OCI-LY7 (cell line): ENCODE results near the gene TADA2B. TPM values are rescaled to one million over a fixed set of nuclear protein-coding genes. Genes with fewer than 3 reads are reported as not detected.

ENCODE experiments used
- BruUV-seq: library from RNA; stranded (reverse); fragments of 400-500 nt; replicated peaks from 2 replicates; lab custom pipeline; 2021; lab: Mats Ljungman, UMichigan
- CTCF ChIA-PET: fragments of 300-600 bp; sonication (Branson Sonifier 250); formaldehyde crosslinking; loops from one replicate; lab custom pipeline; 2022; ENCODE audit warnings: antibody characterized with exemption; ENCODE audit not compliant: unreplicated experiment; lab: Charles Lee
- POLR2A ChIA-PET: fragments of 300-600 bp; sonication (Branson Sonifier 250); formaldehyde crosslinking; loops from one replicate; lab custom pipeline; 2022; ENCODE audit warnings: antibody characterized with exemption; lab: Charles Lee
- DNase-seq: peaks from one replicate; pipeline ENCODE4 v3.0.0-alpha.2; 2015; ENCODE audit warnings: low spot score
- H2AFZ ChIP-seq: fragments of 200-600 bp; sonication (generic), shearing (Covaris generic); 2 replicates; pipeline ENCODE4 v1.6.1; 2014; ENCODE audit warnings: mild to moderate bottlenecking, antibody characterized with exemption, low read length, moderate library complexity
- H3K27ac ChIP-seq: fragments of 200-600 bp; sonication (generic); 2 replicates; pipeline ENCODE4 v1.5.1; 2014; ENCODE audit warnings: mixed run types, low read depth, mild to moderate bottlenecking, moderate library complexity, low read length, inconsistent platforms; ENCODE audit not compliant: poor library complexity, severe bottlenecking
- H3K36me3 ChIP-seq: fragments of 200-600 bp; sonication (generic); 2 replicates; pipeline ENCODE4 v1.6.1; 2014; ENCODE audit warnings: mild to moderate bottlenecking, antibody characterized with exemption, low read length, moderate library complexity, mixed read lengths; ENCODE audit not compliant: insufficient read depth
- H3K4me1 ChIP-seq: fragments of 200-600 bp; sonication (generic); 2 replicates; pipeline ENCODE4 v1.5.1; 2014; ENCODE audit warnings: mild to moderate bottlenecking, low read length; ENCODE audit not compliant: insufficient read depth, poor library complexity, severe bottlenecking
- H3K4me2 ChIP-seq: fragments of 200-600 bp; sonication (generic); 2 replicates; pipeline ENCODE4 v1.6.1; 2014; ENCODE audit warnings: mild to moderate bottlenecking, low read length
- H3K4me3 ChIP-seq: fragments of 200-600 bp; sonication (generic); 2 replicates; pipeline ENCODE4 v1.5.1; 2014; ENCODE audit warnings: mild to moderate bottlenecking, low read depth, low read length; ENCODE audit not compliant: poor library complexity, severe bottlenecking
- H3K79me2 ChIP-seq: fragments of 200-600 bp; sonication (generic); 2 replicates; pipeline ENCODE4 v1.6.1; 2016; ENCODE audit warnings: low read depth, mild to moderate bottlenecking, low read length, moderate library complexity, mixed read lengths; ENCODE audit not compliant: insufficient read depth
- H3K9me2 ChIP-seq: fragments of 200-600 bp; sonication (generic); 2 replicates; pipeline ENCODE4 v1.6.1; 2016; ENCODE audit warnings: mild to moderate bottlenecking, low read length, mixed read lengths; ENCODE audit not compliant: insufficient read depth
- H3K9me3 ChIP-seq: fragments of 200-600 bp; sonication (generic); 2 replicates; pipeline ENCODE4 v1.6.1; 2014; ENCODE audit warnings: mild to moderate bottlenecking, mixed run types, low read length, mixed read lengths
- H4K20me1 ChIP-seq: fragments of 200-600 bp; sonication (generic); 2 replicates; pipeline ENCODE4 v1.6.1; 2014; ENCODE audit warnings: mild to moderate bottlenecking, antibody characterized with exemption, low read length, moderate library complexity, mixed read lengths; ENCODE audit not compliant: insufficient read depth
- EZH2phosphoT487 ChIP-seq: fragments of 200-600 bp; sonication (generic); IDR thresholded peaks from 2 replicates; pipeline ENCODE4 v1.6.1; 2018; ENCODE audit warnings: low read depth, borderline replicate concordance, mild to moderate bottlenecking, mixed run types, antibody characterized with exemption, low read length, moderate library complexity, mixed read lengths
- intact Hi-C: fragments of 100-400 bp; cut with micrococcal nuclease; formaldehyde crosslinking; loops from one replicate; pipeline ENCODE4 v1.10.0; 2022; ENCODE audit not compliant: unreplicated experiment
- total RNA-seq, 2 experiments: library from RNA; depleted of rRNA in 1 of 2; stranded (reverse); fragments of >200 nt in 1 of 2; shearing (Covaris generic) in 1 of 2; gene quantifications; 2 replicates each; pipeline ENCODE4 v1.2.3, GENCODE V29; 2014 to 2022
- TF ChIP-seq, protein P1 (sequence below): fragments of 200-600 bp; sonication (generic); conservative IDR thresholded peaks from 2 replicates; pipeline ENCODE4 v1.5.1; 2014; ENCODE audit warnings: mild to moderate bottlenecking, antibody characterized with exemption, low read length, moderate library complexity, mixed read lengths

TADA2B gene
- total RNA-seq, 2 experiments from 2014 or later: 9.9 to 20.2 TPM

- Histone ChIP-seq H3K4me1 (peaks cover 13% of the 10 kb centered on the region), H3K79me2 (no peaks in the 10 kb centered on the region), H4K20me1 (no peaks in the 10 kb centered on the region), H3K9me3 (no peaks in the 10 kb centered on the region), H2AFZ (no peak overlapping the region), H3K36me3 (no peaks in the 10 kb centered on the region), H3K9me2 (no peaks in the 10 kb centered on the region), H3K4me3 (no peak overlapping the region), H3K27ac (no peak overlapping the region), H3K4me2 (no peak overlapping the region)
- DNase-seq: no peak
- BruUV-seq: no TSS peak
- ChIA-PET CTCF (no interaction called here), POLR2A (interaction anchor here (0.5 kb wide), 1 partner anchor 1185 kb away, joined by 7 read pairs; no protein-coding TSS in a partner anchor)
- no peak for TF ChIP-seq EZH2phosphoT487
- TF ChIP-seq, protein P1, sequence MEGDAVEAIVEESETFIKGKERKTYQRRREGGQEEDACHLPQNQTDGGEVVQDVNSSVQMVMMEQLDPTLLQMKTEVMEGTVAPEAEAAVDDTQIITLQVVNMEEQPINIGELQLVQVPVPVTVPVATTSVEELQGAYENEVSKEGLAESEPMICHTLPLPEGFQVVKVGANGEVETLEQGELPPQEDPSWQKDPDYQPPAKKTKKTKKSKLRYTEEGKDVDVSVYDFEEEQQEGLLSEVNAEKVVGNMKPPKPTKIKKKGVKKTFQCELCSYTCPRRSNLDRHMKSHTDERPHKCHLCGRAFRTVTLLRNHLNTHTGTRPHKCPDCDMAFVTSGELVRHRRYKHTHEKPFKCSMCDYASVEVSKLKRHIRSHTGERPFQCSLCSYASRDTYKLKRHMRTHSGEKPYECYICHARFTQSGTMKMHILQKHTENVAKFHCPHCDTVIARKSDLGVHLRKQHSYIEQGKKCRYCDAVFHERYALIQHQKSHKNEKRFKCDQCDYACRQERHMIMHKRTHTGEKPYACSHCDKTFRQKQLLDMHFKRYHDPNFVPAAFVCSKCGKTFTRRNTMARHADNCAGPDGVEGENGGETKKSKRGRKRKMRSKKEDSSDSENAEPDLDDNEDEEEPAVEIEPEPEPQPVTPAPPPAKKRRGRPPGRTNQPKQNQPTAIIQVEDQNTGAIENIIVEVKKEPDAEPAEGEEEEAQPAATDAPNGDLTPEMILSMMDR: no peak
- intact Hi-C loops: loop anchor here (10.0 kb wide), 1 partner anchor 840 kb away; the partner anchor contains the start of gene WFS1
Measured at GRCh38 chr4:7105276-7105675, 62.1 kb downstream of the TADA2B start.

DNA sequence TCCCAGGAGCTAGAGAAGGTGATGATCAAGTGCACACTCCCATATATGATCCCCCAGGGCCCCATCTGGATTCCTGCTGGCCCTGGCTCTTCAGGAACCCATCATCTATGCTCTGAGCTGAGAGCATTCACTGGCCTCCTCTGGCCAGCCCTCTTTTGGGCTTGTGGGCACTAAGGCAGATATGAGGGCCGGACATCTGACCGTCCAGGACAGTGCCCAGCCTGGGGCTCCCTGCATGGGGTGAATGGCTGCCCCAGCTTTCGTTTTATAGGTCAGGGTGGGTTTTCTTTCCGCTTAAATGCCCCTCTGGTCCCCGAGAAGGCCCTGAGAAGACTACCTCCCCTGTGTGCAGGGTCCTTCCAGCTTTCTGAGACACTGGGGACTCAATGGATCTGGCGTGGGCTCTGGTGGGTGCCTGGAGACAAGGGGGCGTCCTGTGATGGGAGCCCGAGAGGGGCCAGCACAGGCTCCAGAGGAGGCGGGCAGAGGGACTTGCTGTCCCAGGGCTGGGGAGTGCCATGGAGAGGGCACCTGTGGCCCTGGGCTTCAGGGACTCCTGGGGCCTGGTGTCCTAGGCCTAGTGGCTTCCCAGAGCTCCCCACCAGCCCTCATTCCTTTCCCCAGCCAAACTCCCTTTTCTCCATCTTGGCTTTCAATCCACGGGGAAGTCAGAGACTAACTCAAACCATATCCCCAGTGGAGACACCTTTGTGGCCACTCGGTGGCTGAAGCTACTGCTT is 64.2 kb downstream of the TADA2B start:
- no TSS peak for BruUV-seq
- Histone ChIP-seq H3K79me2 (no peaks in the 10 kb centered on the region), H3K4me1 (peaks cover 6% of the 10 kb centered on the region), H3K9me2 (no peaks in the 10 kb centered on the region), H3K9me3 (no peaks in the 10 kb centered on the region), H3K27ac (no peak overlapping the region), H3K36me3 (no peaks in the 10 kb centered on the region), H3K4me2 (no peak overlapping the region), H4K20me1 (no peaks in the 10 kb centered on the region), H2AFZ (no peak overlapping the region), H3K4me3 (no peak overlapping the region)
- intact Hi-C loops: loop anchor here (10.0 kb wide), 1 partner anchor 843 kb away; the partner anchor contains the start of gene WFS1
- ChIA-PET POLR2A (interaction anchor here (0.6 kb wide), 2 partner anchors 69 to 105 kb away, joined by 3 to 4 read pairs; no protein-coding TSS in a partner anchor), CTCF (no interaction called here)
- TF ChIP-seq EZH2phosphoT487: no peak
- TF ChIP-seq, protein P1: no peak
- DNase-seq: no peak

Other genes with a start within 250 kb of the TADA2B start
- gene TBC1D14, start 133.5 kb upstream of the TADA2B start, total RNA-seq (2014; rRNA removed; shearing (Covaris generic)): 35.6 and 38.4 TPM in 2 replicates
- gene TBC1D14, start 133.5 kb upstream of the TADA2B start, total RNA-seq (2022): 44.1 and 50.4 TPM in 2 replicates
- 27.4 and 33.4 TPM in 2 replicates for gene GRPEL1, start 24.7 kb downstream of the TADA2B start, total RNA-seq (2014; rRNA removed; shearing (Covaris generic))
- 31.3 and 43.7 TPM in 2 replicates for gene GRPEL1, start 24.7 kb downstream of the TADA2B start, total RNA-seq (2022)
- 0.03 TPM in 1 of 2 replicates, not detected in the other for gene SORCS2, start 149.2 kb downstream of the TADA2B start, total RNA-seq (2014; rRNA removed; shearing (Covaris generic))
- gene SORCS2, start 149.2 kb downstream of the TADA2B start, total RNA-seq (2022): not detected in 2 replicates